HCT116 (cell line): Measurements from ENCODE around the gene MINK1. TPM values are rescaled to one million over a fixed set of nuclear protein-coding genes. Genes with fewer than 3 reads are reported as not detected.

Experiments used
- ATAC-seq: fragments of 200-7000 bp; cut with Tn5 transposase; 2 replicates; pipeline ENCODE4 v1.9.1; 2020; ENCODE audit warnings: mild to moderate bottlenecking, moderate library complexity
- BruUV-seq: library from RNA; stranded (reverse); fragments of 400-500 nt; replicated peaks from 2 replicates; lab custom pipeline; 2021; lab: Mats Ljungman, UMichigan
- CTCF ChIA-PET: fragments of 300-600 bp; sonication (Branson Sonifier 250); formaldehyde crosslinking; loops from one replicate; lab custom pipeline; 2021; ENCODE audit warnings: antibody characterized with exemption; lab: Charles Lee
- POLR2A ChIA-PET: fragments of 300-600, 350-600 bp; sonication (Branson Sonifier 250); formaldehyde crosslinking; loops from one replicate; lab custom pipeline; 2021; ENCODE audit warnings: antibody characterized with exemption; lab: Charles Lee
- RAD21 ChIA-PET, 2 experiments: fragments of 300-600 bp; sonication (Branson Sonifier 250); formaldehyde crosslinking; loops; one replicate each; lab custom pipeline; 2023; ENCODE audit warnings: low total read pairs in 2 of 2; ENCODE audit not compliant: uncharacterized antibody in 2 of 2, unreplicated experiment in 2 of 2, low non-redundant PET in 1 of 2; lab: Charles Lee
- DNase-seq: peaks from one replicate; pipeline ENCODE4 v3.0.0-alpha.2; 2010; ENCODE audit warnings: low read depth, low spot score
- H2AFZ ChIP-seq: fragments of 200-600 bp; shearing (Covaris generic), sonication (generic); 2 replicates; pipeline ENCODE4 v1.6.1; 2017; ENCODE audit warnings: low read depth, mixed run types, mixed read lengths, antibody characterized with exemption, low read length; ENCODE audit not compliant: poor library complexity, severe bottlenecking
- H3K27ac ChIP-seq: 2 replicates; pipeline ENCODE4 v1.5.1; 2012; ENCODE audit warnings: low read depth, low read length
- H3K27me3 ChIP-seq: fragments of 200-600 bp; sonication (generic); 2 replicates; pipeline ENCODE4 v1.6.1; 2016; ENCODE audit warnings: mixed run types, low read length, mixed read lengths; ENCODE audit not compliant: insufficient read depth
- H3K36me3 ChIP-seq, 2 experiments: fragments of 200-500 bp in 1 of 2; fragments of 200-600 bp in 1 of 2; sonication (Bioruptor generic) in 1 of 2; sonication (generic) in 1 of 2; 2 replicates each; pipeline versions ENCODE4 v1.5.1 to v1.6.1; 2014 to 2016; ENCODE audit warnings: low read length in 2 of 2, inconsistent platforms in 1 of 2, mixed read lengths in 1 of 2, mixed run types in 1 of 2; ENCODE audit not compliant: insufficient read depth in 2 of 2, control insufficient read depth in 1 of 2
- H3K4me1 ChIP-seq, 2 experiments: fragments of 200-600 bp in 1 of 2; sonication (generic) in 1 of 2; 2 replicates each; pipeline versions ENCODE4 v1.5.1 to v1.6.1; 2012 to 2017; ENCODE audit warnings: low read length in 2 of 2, inconsistent platforms in 1 of 2, mild to moderate bottlenecking in 1 of 2, mixed read lengths in 1 of 2, mixed run types in 1 of 2, moderate library complexity in 1 of 2; ENCODE audit not compliant: insufficient read depth in 2 of 2, control insufficient read depth in 1 of 2
- H3K4me2 ChIP-seq: fragments of 200-600 bp; sonication (generic); 2 replicates; pipeline ENCODE4 v1.6.1; 2017; ENCODE audit warnings: mixed run types, low read length, mixed read lengths
- H3K4me3 ChIP-seq, 2 experiments: fragments of 200-600 bp in 1 of 2; sonication (generic) in 1 of 2; replicated peaks in 1 of 2; 2 replicates each; pipeline ENCODE4 v1.5.1; 2011 to 2016; ENCODE audit warnings: low read length in 2 of 2, control low read depth in 1 of 2, low read depth in 1 of 2, mild to moderate bottlenecking in 1 of 2, mixed read lengths in 1 of 2, mixed run types in 1 of 2
- H3K79me2 ChIP-seq: fragments of 200-600 bp; sonication (generic); 2 replicates; pipeline ENCODE4 v1.6.1; 2017; ENCODE audit warnings: mild to moderate bottlenecking, mixed run types, low read length, moderate library complexity, mixed read lengths; ENCODE audit not compliant: insufficient read depth
- H3K9ac ChIP-seq: fragments of 200-600 bp; sonication (generic); 2 replicates; pipeline ENCODE4 v1.6.1; 2016; ENCODE audit warnings: low read length, mixed read lengths
- H3K9me2 ChIP-seq: fragments of 200-600 bp; sonication (generic), shearing (Covaris generic); 2 replicates; pipeline ENCODE4 v1.6.1; 2017; ENCODE audit warnings: mixed run types, mild to moderate bottlenecking, moderate library complexity; ENCODE audit not compliant: insufficient read depth
- H3K9me3 ChIP-seq, 2 experiments: fragments of 200-500 bp in 1 of 2; fragments of 200-600 bp in 1 of 2; sonication (Bioruptor generic) in 1 of 2; sonication (generic) in 1 of 2; 2 replicates each; pipeline ENCODE4 v1.6.1; 2014 to 2017; ENCODE audit warnings: low read length in 2 of 2, mixed read lengths in 2 of 2, inconsistent platforms in 1 of 2, low read depth in 1 of 2, mild to moderate bottlenecking in 1 of 2, mixed run types in 1 of 2, moderate library complexity in 1 of 2; ENCODE audit not compliant: control insufficient read depth in 1 of 2, insufficient read depth in 1 of 2
- H4K20me1 ChIP-seq: fragments of 200-600 bp; sonication (generic), shearing (Covaris generic); 2 replicates; pipeline ENCODE4 v1.6.1; 2017; ENCODE audit warnings: mixed run types, mild to moderate bottlenecking, moderate library complexity; ENCODE audit not compliant: insufficient read depth
- ATF3 ChIP-seq: IDR thresholded peaks from 2 replicates; pipeline ENCODE4 v1.6.1; 2012
- CBX3 ChIP-seq: IDR thresholded peaks from 2 replicates; pipeline ENCODE4 v1.6.1; 2012; ENCODE audit warnings: low read depth
- EGR1 ChIP-seq: IDR thresholded peaks from 2 replicates; pipeline ENCODE4 v1.6.1; 2012; ENCODE audit warnings: low read depth
- RAD21 ChIP-seq: IDR thresholded peaks from 2 replicates; pipeline ENCODE4 v1.6.1; 2012; ENCODE audit warnings: low read depth, mild to moderate bottlenecking
- SP1 ChIP-seq: IDR thresholded peaks from 2 replicates; pipeline ENCODE4 v1.6.1; 2012; ENCODE audit warnings: low read depth
- TCF7L2 ChIP-seq: IDR thresholded peaks from 2 replicates; pipeline ENCODE4 v1.7.0; 2011; ENCODE audit warnings: borderline replicate concordance, inconsistent platforms; ENCODE audit not compliant: insufficient read depth, insufficient read length; ENCODE audit errors: extremely low read depth
- intact Hi-C: fragments of 100-400 bp; cut with micrococcal nuclease; formaldehyde crosslinking; loops from 2 replicates; pipeline ENCODE4 v1.10.0; 2022
- total RNA-seq: library from RNA; stranded (reverse); gene quantifications from one replicate; pipeline ENCODE4 v1.2.1, GENCODE V29; 2021; ENCODE audit not compliant: unreplicated experiment
- TF ChIP-seq, protein P1 (sequence below): IDR thresholded peaks from 2 replicates; pipeline ENCODE4 v1.6.1; 2012; ENCODE audit warnings: low read depth

MINK1 gene
- total RNA-seq, 1 experiment from 2014 or later: 85.2 TPM

- intact Hi-C loops: no loop called here
- ATAC-seq (no peak), DNase-seq (no peak)
- Histone ChIP-seq H3K36me3 (peaks cover 11 to 30% of the 10 kb centered on the region in 2 experiments; a peak in 3 of 4 replicates), H3K4me2 (no peak overlapping the region), H3K4me1 (no peaks in the 10 kb centered on the region), H4K20me1 (no peaks in the 10 kb centered on the region), H3K79me2 (no peaks in the 10 kb centered on the region), H3K9me2 (no peaks in the 10 kb centered on the region), H2AFZ (no peak overlapping the region), H3K4me3 (no peak overlapping the region), H3K9me3 (no peaks in the 10 kb centered on the region), H3K27ac (no peak overlapping the region), H3K27me3 (no peaks in the 10 kb centered on the region), H3K9ac (no peak overlapping the region)
- ChIA-PET POLR2A (no interaction called here), CTCF (no interaction called here), RAD21 (no interaction called here)
- TSS peak; percentile 49 for BruUV-seq
- TF ChIP-seq TCF7L2 (no peak), RAD21 (no peak), EGR1 (no peak), CBX3 (no peak), SP1 (no peak), ATF3 (no peak)
- TF ChIP-seq, protein P1, sequence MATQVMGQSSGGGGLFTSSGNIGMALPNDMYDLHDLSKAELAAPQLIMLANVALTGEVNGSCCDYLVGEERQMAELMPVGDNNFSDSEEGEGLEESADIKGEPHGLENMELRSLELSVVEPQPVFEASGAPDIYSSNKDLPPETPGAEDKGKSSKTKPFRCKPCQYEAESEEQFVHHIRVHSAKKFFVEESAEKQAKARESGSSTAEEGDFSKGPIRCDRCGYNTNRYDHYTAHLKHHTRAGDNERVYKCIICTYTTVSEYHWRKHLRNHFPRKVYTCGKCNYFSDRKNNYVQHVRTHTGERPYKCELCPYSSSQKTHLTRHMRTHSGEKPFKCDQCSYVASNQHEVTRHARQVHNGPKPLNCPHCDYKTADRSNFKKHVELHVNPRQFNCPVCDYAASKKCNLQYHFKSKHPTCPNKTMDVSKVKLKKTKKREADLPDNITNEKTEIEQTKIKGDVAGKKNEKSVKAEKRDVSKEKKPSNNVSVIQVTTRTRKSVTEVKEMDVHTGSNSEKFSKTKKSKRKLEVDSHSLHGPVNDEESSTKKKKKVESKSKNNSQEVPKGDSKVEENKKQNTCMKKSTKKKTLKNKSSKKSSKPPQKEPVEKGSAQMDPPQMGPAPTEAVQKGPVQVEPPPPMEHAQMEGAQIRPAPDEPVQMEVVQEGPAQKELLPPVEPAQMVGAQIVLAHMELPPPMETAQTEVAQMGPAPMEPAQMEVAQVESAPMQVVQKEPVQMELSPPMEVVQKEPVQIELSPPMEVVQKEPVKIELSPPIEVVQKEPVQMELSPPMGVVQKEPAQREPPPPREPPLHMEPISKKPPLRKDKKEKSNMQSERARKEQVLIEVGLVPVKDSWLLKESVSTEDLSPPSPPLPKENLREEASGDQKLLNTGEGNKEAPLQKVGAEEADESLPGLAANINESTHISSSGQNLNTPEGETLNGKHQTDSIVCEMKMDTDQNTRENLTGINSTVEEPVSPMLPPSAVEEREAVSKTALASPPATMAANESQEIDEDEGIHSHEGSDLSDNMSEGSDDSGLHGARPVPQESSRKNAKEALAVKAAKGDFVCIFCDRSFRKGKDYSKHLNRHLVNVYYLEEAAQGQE: no peak
These were observed 63.4 kb downstream of the MINK1 start for GRCh38 chr17:4896332-4897197.
